GM21825 (cell line): ENCODE measurements around the gene DBI.
"Not testable (repeated sequence)": the region's sequence is repeated elsewhere in the genome, so short reads cannot be mapped to it uniquely, and the experiment has no call there.

Experiments
- ATAC-seq: cut with Tn5 transposase; IDR thresholded peaks from one replicate; pipeline ENCODE4 v1.9.1; 2021; ENCODE audit warnings: mild to moderate bottlenecking, moderate library complexity; ENCODE audit not compliant: unreplicated experiment

The DBI gene

DNA sequence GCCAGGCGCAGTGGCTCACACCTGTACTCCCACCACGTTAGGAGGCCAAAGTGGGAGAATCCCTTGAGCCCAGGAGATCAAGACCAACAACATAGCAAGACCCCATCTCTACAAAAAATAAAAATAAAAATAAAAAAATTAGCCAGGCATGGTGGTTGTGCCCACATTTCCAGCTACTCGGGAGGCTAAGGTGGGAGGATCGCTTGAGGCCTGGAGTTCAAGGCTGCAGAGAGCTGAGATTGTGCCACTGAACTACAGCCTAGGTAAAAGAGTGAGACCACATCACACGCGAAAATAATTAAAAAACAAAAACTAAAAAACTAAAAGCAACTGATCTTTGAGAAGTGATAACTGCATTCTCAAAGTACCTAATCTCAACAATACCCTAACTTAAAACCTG is 2.0 kb upstream of the DBI start:
- ATAC-seq, result no peak

DNA sequence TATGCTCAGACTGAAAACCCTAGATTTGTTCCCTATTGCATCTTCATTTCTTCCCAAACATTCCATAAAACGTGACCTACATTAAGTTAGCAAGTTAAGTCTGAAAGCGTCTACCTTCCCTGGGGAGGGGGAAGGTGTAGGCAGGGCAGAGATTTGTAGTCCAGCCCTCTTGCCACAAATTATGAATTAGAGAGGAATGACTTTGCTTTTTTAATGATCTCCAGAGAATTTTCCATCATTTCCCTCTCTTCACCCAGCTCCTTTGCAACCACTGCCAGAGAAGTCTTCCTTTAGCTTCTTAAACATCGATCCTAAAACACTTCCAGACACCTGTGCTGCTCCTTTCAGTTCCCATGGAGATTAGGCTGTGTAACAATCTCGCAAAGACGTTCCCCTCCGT is 1.3 kb upstream of the DBI start:
- ATAC-seq, result no peak

DNA sequence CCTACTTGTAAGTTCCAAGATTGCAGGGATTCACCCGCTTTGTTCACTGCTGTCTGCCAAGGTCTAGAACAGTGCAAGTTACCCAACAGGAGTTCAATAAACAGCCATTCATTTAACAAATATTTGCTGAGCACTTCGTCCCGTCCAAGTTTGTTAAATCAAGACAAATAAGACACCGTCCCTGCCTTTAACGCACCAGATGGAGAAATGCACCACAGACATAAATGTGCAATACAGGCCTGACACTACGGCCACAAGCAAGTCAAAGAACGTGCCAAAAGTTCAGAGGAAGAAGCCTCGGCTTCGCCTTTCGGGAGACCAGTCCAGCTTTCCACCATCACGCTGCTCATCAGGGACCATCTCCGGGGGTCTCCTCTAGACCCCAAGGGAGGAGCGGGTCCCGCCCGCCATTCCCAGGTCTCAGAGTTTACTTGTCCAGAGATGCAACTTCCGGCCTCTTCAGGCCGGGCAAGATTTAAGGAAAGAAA is 572 bp upstream of the DBI start:
- ATAC-seq, result no peak

DNA sequence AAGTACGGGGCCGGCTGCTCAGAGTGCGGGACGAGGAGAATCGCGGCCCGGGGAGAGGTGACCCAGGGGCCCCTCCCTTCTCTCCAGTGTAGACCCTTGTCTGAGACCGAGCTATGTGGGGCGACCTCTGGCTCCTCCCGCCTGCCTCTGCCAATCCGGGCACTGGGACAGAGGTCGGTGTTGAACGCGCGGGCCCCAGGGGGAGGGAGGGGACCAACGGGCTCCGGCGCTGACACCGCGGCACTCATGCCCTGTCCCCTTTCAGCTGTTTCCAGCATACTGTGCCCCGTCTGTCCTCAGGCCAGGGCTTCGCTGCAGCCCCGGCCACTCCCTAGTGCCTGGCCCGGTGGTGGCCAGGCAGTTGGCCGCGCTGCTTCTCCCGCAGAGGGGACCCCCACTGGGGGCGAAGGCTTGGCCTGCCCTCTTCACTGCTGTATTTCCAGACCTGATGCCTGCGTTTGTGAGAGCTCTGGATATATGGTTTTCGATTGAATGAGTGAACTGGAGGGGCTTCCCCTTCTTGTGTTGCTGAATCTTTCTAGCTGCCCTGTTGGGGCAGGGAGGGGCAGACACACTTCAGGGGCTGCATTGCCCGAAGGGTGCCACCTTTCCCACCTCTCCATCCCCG is 809 bp downstream of the DBI start:
- ATAC-seq, result peak; percentile 28

DNA sequence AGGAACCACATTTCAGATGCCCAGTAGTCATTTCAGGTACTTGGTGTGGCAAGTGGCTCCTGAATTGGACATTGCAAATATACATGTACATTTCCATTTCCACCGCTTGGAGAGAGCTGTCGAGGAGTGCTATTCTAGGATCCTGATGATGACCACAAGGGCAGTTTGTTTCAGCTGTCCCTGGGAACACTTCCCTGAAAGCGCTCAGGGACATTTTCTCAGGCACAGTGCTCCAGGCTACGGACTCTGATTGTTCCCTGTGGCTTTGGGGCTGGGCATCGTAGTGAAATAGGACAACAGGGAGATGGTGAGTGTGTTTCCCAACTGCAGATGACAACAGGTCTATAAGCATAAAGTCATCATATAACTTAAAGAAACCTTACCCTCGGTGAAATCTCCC is 3.1 kb downstream of the DBI start:
- no peak for ATAC-seq

DNA sequence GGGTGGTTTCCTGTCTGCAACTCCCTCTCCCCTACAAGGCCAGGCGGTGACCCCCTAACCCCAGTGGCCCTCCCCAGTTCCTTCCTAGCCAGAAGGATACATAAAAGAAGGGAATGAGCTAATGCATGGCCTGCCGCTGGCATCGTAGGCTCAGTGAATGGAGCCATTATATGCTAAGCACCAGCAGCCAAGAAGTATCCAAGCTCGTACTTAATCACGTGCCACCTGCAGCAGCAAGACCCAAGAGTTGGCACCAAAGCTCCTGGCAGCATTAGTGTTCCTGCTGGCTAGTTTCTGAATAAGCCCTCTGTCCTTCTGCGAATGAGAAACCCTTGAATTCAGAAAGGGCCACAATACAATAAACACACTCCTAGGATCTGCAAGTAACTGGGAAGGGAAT is 4.3 kb downstream of the DBI start:
- ATAC-seq, result no peak

DNA sequence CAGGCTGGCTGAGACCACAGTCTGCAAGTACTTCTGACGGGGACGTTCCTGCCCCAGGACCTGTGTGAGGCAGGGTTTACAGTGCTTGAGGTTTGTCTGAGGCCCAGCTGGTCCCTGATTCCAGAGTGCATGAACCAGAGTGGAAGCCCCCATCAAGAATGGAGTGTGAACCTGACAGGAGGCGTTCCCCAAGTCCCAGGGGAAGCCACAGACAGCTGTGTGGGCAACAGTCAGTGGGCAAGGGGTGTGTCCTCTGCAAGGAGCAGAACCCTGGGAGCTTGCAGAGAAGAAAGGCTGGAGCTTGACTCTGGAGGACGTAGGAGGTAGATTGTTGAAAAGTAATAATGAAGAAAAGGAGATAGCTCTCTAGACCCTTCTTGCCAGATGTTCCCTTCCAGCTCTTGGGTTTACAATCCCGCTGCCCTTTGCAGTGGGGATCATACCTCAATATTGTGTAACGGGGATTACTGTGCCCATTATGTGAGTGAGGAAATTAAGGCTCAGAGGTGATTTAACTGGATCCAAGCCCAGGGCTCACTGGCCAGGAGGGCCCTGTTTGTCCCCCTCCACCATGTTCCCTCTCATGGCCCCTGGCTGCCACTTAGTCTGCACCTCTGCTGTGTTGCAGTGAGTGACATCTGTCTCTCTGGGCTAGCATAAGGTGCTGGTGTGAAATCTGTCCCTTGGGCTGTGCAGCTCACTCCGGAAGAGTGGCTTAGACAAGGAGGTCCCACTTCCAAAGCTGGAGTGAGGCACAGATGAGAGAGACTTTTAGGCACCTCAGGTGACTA is 6.2 kb downstream of the DBI start:
- ATAC-seq, result no peak

DNA sequence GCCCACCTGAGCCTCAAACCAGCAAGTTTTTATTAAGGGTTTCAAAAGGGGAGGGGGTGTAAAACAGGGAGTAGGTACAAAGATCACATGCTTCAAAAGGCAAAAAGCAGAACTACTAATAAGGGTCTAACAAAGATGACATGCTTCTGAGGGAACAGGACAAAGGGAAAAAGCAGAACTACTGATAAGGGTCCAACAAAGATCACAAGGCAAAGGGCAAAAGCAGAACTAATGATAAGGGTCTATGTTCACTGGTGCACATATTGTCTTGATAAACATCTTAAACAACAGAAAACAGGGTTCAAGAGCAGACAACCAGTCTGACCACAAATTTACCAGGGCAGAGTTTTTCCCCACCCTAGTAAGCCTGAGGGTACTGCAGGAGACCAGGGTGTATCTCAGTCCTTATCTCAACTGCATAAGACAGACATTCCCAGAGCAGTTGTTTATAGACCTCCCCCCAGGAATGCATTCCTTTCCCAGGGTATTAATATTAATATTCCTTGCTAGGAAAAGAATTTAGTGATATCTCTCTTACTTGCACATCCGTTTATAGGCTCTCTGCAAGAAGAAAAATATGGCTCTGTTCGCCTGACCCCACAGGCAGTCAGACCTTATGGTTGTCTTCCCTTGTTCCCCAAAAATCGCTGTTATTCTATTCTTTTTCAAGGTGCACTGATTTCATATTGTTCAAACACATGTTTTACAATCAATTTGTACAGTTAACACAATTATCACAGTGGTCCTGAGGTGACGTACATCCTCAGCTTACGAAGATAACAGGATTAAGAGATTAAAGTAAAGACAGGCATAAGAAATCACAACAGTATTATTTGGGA is 7.3 kb downstream of the DBI start:
- not testable (repeated sequence) for ATAC-seq

DNA sequence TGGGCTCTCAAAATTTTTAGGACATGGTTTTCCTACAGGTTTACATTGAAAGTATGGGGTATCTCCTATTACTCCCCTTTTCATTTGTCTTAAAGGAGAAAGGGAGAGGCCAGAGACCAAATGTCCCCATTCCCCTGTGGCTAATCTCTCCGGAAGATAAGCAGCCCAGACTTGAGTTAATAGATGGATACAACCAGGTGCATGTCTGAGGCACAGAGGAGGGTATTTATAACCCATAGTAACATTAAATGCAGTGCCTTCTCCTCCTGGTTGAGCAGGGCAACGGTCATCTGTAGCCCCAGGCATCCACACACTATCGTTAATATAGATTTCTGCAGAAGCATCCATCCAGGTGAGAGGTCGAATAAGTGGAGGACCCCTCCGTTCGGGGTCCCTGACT is 9.6 kb downstream of the DBI start:
- ATAC-seq, result not testable (repeated sequence)

DNA sequence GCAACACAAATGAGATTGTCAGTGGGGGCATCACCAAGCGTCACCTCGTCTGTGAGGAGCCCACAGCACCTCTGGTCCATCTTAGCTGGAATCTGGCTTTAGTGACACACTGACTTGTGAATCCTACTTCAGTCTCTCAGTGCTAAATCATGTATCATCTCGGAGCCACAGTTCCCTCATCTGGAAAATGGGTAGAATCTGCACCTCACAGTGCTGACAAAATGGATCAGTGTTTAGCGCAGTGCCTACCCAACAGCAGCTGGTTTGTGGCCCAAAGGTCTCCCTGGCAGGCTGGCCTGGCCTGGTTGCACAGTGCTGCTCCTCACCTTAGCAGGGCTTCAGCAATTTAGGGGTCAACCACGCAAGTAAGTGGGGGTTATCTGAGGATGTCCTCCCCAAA is 10.0 kb downstream of the DBI start:
- ATAC-seq, result no peak

DNA sequence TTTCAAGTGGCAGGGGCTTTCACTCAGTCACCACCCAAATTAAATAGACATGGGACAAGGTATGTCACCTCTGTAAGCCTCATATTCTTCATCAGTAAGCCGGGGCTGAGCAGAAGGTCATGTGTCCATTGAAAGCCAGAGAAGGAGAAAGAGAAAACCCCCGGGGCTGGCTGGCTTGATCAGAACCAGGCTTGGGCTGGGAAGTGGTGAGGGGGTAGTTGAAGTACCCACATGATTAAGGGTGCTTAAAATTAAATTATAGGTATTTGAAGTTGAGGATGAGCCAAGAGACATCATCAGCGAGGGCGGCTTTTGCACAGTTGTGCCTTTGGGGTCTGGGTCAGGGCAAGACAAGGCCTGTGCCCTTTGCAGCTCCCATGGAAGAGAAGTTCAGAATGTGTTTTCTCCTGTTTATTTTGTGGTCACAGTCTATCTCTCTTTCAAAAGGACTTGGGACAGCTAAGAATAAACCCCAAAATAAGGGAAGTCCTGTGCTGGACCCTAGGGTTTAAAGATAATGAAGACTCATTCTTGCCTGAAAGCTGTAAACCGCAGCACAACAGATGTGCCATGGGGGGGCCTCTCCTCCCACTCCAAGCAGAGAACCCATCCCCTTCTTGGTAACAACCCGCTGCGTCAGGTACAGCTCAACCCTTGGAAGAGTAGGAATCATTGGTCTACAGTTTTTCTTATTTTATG is 10.7 kb downstream of the DBI start:
- no peak for ATAC-seq

DNA sequence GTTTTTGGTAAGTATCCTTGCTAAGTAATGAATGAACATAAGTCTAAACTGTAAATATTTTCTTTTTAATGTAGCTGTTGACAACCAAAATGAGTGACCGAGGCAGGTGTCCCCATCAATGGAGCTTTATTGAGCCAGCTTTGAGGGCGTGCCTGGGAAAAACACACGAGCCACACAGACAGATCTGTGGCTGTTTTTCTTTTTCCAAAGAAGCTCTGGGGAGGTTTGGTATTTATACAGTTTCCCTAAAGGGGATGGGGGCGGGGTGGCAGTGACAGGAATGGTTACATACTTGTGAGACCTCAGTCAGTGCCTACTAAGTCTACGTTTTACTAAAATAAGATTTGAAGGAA is 11.2 kb downstream of the DBI start:
- no peak for ATAC-seq

DNA sequence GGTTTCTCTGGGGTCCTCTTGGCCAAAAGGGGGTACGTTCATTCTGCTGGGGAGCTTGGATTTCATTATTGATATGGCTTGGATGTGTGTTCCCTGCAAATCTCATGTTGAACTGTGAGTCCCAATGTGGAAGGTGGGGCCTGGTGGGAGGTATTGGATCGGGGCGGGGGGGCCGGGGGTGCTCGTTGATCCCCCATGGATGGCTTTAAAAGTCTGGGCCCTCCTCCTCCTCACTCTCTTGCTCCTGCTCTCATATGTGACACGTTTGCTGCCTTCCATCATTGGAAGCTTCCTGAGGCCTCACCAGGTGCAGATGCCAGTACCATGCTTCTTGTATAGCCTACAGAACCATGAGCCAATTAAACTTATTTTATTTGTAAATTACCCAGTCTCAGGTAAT is 11.8 kb downstream of the DBI start:
- no peak for ATAC-seq

DNA sequence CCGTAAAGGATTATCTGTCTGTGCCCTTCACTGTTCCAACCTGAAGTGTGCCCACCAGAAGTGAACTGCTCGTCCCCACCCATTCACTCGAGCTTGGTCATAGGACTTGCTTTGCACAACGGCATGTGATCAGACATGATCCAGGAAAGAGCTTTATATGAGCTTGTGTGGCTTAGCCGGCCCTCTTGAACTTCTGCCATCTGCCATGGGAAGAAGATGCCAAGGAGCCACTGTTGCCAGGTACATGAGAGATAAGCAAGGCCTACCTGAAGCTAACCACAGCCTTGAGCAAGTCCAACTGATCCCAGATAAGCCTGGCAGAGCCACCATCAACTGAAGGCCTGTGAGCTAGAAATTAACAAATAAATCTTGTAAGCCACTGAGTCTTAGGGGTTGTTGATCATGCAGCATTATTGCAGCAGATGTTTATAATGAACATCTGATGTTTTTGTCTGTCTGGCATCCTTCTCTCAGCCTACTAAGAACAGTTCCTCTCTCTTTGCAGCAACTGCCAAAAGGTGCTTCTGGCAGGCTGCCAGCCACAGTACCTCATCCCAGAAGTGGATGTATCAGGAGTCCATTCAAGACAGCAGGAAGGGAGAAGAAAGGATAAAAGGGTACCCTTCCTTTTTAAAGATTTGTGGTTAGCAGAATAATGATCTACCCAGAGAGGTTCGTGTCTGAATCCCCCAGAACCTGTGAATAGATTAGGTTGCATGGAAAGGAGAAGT is 16.8 kb downstream of the DBI start:
- no peak for ATAC-seq

DNA sequence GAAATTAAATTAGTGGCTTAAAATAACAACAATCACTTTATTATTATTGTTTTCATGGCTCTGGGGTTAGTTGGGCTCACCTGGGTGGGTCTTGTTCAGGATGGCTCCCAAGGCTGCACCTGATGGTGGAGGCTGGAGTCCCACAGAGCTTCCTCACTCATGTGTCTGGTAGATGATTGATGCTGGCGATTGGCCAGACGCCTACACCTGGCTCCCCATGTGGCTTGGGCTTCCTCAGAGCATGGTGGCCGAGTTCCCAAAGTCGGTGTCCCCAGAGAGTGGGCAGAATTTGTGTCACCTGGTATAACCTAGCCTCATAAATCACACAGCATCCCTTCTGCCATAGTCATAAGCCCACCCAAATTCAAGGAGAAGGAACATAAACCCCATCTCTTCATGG is 18.2 kb downstream of the DBI start:
- no peak for ATAC-seq

DNA sequence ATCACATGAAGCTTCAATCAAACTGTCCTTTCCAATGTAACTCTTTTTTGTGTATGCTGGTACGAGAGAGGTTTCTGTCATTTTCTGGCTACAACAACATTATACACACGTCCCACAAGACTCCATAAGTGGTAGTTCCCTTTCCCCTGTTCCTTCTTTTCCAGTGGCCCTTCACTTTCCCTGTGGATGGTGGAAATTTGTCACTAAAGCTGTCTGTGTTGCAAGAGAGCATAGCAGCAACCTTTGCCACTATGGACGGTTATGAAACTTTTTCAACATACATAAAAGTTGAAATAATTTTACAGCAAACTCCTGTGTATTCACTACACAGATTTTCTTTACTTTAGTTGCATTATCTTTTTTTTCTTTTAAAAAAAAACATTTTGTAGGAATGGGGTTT is 18.7 kb downstream of the DBI start:
- ATAC-seq, result no peak

DNA sequence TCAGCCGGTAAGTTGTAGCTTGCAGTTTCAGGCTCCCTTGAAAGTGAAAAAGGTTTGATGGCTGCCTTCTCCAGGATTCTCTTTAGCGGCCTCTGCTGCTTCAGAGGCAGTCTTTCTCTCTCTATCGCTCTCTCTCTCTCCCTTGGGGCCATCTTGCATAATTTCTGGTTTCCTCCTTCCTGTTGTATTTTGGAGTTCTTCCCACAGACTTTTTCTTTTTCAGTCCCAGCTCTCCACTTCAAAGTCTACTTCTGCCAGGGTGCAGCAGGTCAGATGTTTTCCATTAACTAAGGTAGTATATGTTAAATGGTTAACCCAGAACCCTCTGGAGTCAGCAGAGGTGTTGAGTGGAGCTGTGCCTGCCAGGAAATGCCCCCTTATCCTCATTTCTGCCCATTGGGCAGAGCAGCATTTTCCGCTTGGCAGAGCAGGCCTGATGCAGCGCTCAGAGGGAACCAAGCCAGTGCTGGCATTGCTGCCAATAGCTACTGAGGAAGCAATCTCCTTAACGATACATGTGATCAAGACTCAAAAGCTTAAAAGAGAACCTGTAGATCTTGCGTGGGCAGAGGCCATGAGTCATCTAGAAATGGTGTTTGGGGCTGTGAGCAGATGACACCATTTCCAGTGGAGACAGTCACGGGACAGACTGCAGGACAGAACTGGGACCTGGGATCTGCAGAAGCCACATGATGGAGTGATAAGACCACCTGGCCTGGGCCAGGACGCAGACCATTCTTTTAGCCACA is 20.8 kb downstream of the DBI start:
- ATAC-seq, result peak; percentile 74

DNA sequence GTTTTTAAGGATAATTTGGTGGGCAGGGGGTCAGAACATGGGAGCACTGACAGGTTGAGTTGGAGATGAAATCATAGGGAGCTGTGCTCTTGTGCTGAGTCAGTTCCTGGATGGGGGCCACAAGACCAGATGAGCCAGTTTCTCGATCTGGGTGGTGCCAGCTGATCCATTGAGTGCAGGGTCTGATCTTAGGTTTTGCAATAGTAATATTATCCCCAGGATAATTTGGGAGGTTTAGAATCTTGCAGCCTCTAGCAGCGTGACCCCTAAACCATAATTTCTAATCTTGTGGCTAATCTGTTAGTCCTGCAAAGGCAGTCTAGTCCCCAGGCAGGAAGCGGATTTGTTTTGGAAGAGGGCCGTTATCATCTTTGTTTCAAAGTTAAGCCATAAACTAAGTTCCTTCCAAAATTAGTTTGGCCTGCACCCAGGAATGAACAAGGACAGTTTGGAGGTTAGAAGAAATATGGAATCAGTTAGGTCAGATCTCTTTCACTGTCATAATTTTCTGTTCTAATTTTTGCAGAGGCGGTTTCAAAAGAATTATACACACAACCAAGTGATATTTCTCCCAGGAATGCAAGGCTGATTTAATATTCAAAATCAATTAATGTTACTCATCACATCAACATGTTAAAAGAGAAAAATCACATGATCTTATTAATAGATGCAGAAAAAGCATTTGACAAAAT is 23.0 kb downstream of the DBI start:
- ATAC-seq, result no peak
